Activated CD4-positive, alpha-beta T cell treated with anti-CD3 and anti-CD28 coated beads for 4 hours (primary cell): Measurements from ENCODE around the gene COL6A2.
"Not testable (repeated sequence)": the region's sequence is repeated elsewhere in the genome, so short reads cannot be mapped to it uniquely, and the experiment has no call there.

Experiments used
- DNase-seq, 2 donors: peaks; one replicate each; pipeline ENCODE4 v3.0.0-alpha.2; 2020

Gene COL6A2

DNA sequence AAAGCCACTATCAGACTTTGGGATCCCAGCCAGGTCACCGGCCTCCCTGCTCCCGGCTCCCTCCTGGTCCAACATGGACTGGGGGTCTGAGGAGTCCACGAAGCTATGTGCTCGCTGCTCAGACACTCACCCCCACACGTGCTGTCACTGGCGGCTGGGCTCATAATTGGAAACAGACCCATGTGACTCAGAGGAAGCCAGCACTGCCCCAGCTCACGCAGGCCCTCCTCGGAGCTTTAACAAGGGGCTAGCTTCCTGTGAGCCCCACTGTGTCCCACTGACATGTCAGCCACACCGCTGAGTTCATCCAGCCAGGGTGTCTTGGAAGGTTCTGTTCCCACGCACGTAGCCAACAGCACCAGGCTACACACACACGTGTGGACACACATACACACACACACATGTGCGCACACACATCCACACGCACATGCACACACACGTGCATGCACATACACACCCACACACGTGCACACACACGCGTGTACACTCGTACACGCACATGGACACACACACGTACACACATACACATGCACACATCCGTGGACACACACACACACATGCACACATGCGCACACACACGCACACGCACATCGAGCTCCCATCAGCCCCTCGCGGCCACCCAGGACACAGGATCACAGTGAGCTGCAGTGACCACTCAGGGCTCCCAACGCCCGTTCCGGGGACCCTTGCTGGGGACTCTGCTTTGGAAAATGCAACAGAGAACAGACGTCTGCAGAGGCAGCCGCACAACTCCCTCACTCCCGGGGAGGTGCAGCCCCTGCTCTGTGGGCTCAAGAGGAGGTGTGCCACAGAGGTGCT is 18.4 kb upstream of the COL6A2 start:
- no peak for DNase-seq

DNA sequence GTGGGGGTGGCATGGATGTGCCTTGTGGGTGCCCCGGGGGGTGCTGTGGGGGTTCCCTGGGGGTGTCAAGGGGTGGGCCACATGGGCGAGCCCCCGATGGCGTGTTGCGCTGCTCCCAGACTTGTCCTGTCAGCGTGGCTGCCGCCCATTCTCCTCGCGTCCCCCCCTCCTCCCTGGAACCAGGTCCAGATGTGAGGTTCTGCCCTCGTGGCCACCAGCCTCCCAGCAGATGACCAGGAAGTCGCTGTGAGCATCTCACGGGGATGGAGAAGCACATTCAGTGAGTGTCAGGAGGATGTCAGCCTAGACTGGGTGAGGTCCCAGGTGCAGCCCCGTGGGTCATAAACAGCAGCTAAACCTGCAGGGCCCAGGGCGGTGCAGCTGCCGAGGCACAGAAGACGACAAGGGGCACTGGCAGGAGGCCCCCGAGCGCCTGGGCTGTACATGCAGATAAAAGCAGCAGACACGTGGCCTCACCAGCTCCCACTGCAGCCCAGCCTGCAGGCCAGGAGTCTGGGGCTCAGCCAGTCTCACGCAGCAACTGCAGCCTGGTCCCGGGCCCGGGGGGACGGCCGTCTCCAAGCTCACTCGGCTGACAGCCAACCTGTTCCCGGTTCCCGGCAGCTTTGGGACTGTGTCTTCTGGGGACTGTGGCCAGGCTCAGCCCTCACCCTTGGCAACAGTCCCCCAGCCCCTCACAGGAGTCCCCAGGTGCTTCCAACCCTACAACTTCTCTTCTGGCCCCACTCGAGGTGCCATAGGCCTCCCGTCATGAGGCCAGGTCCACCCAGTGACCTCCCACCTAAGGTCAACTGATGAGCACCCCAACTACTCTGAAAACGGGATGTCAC is 17.5 kb upstream of the COL6A2 start:
- DNase-seq, result no peak

DNA sequence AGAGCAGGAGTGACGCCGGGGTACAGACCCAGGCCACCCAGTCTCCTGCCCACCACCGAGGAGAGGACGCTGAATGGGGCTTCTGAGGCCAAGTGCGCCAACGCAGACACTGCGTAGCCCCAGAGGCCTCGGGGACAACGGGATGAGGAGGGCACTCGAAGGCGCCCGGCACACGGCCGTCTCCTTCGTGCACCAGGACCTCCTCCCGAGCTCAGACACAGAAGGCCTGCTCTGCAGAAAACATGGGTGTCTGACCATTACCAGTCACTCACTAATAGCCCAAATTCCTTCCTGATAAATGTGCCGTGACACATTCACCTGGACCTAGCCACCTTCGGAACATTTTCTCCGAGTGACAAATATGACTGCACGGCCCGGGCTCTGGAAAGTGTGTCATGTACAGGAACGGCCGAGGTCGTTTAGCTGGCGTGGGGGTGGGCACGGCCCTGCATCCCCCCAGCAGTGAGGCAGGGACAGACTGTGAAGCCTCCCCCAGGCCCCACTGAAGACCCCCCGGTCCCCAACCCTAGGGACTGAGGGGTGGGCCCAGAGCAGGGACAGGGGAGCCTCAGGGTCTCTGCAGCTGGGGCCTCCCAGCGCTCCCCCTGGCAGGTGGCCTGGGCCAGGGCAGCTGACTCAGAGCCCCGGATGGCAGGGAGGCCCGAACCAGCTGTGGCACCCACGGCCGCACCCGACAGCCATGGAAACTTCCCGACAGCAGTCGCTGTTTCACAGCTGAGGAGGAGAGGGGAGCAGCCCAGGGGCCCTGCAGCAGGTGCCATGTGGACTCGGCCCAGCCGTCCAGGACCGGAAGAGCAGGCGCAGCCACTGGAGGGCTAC is 16.7 kb upstream of the COL6A2 start:
- DNase-seq, result no peak

DNA sequence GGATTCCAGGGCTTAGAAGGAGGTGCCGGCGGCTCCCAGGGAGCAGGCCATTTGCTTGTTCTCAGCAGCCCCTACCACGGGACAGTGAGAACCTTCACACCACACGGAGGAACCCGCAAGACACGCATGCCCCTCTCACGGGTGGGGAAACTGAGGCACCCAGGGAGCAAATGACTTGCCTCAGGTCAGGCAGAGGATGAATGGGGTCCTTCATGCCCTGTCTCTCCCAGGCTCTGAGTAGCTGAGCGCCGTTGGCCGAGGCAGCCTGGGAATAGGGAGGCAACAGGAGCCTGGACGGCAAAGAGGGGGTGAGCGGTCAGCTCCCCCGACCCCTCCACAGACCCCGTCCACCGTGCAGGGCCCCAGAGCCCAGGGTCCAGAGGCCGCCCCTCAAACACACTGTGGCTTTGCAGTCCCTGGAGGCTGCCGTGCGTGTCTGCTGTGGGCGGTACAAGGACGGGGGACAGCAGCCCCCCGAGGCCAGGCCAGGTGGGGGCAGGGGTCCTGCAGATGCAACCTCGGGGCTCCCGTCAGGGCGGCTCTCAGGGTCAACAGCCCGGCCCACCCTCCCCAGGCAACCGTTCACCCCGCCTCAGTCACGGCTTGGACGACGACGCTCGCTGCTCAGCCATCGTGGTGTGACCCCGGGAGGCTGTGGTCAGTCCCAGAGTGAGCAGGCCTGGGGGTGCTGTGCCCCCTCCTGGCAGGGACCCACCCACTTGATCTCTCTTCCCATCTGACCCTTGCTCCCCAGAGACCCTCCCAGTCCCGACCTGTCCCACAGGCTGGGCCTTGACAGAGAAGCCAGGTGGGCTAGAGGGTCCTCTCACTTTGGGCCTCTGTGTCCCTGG is 15.8 kb upstream of the COL6A2 start:
- DNase-seq, result no peak

DNA sequence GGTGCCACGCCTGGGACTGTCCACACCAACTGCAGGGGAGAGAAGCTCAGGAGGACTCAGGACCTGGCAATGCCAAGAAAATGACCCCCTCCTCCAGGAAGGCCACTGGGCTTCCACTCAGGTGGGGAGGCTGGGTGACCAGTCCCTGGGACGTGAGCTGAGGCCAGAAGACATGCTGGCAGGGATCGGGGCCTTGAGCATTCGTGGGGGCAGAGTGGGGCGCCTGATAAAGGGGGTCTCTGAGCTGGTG is 15.3 kb upstream of the COL6A2 start:
- DNase-seq, result no peak

DNA sequence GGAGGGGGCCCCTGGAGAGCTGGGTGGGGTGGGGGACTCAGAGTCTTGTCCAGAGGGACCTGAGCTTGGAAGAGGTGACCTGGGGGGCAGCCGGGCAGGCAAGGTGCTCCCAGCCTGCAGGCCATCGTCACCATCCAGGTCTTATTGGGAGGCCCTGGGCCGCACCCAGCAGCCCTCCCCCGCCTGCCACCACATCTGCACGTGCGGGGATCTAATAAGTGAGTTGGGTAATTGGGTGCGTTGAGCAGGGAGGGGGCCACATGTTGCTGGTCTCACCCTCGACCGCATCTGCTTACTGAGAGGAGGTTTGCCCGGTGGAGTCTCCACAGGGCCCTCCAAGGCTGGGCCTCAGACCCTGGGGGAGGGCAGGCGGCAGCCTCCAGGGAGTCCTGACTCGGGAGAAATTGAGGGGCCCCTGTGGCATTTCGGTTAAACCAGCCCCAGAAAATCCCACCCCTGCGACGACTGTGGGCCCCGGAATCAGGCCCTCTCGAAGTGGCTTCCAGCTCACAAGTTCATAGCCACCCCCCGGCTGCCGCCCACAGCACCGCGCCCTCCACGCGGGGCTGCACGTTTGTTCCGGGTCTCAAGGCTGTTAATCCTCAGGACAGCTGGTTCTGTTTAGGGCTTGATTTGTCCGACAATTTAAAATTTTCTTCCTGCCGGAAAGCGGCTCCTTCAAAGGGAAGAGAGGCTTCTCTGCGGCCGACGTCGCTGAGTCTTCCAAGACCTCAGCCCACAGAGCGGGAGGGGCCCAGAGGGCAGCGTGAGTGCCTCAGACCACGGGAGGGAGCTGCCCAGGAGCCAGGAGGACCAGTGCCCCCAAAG is 14.7 kb upstream of the COL6A2 start:
- no peak for DNase-seq

DNA sequence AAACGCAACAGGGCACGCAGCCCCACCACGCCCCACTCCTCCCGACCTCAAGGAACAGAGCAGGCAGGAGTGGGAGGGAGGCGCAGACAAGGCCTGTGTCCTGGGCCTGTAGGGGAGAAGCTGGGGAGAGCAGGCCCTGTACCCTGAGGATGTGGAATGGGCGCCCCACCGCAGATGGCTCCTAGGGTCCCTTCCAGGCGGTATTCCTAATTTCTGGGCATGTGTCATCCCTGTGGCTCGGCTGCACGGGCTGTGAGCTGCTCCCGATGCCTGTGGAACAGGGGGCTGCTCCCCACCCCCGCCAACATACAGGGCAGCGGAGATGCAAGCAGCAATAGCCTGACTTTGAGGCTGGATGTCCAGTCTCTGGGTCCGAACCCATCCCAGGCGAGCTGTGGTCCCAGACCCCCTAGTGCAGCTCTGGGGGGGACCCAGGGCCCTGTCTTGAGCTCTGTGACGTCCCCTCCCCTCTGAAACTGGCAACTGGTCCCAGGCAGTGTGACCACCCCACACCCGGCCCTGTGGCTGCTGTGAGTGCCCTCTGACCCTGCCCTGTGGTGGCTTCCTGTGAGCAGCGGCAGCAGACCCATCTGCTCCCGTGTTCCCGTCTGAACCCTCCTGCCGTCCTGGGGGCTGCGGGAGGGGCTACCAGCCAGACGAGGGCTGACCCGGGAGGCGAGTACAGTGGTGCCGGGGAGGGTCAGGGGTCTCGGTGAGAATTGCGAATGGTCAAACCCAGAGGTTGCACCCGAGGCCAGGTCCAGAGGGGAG is 13.9 kb upstream of the COL6A2 start:
- DNase-seq, result no peak

DNA sequence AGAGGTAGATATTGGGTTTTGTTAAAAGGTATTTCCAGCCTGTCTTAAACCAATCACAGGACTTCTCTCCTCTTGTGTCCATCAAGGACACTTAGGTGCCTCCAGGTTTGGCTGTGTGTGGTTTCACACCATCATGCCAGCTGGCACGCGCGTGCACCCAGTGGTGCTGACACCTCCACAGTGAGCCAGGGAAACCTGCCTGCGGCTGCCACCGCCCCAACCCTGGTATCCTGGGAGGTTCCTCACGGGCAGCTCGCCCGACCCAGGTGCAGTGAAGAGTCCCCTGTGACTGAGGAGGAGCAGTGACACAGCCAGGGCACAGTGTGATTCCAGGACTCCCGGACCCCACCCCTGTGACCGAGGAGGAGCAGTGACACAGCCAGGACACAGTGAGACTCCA is 13.2 kb upstream of the COL6A2 start:
- DNase-seq, result no peak

DNA sequence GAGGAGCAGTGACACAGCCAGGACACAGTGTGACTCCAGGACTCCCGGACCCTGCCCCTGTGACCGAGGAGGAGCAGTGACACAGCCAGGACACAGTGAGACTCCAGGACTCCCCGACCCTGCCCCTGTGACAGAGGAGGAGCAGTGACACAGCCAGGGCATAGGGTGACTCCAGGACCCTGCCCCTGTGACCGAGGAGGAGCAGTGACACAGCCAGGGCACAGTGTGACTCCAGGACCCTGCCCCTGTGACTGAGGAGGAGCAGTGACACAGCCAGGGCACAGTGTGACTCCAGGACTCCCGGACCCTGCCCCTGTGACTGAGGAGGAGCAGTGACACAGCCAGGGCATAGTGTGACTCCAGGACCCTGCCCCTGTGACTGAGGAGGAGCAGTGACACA is 12.7 kb upstream of the COL6A2 start:
- DNase-seq, result not testable (repeated sequence)

DNA sequence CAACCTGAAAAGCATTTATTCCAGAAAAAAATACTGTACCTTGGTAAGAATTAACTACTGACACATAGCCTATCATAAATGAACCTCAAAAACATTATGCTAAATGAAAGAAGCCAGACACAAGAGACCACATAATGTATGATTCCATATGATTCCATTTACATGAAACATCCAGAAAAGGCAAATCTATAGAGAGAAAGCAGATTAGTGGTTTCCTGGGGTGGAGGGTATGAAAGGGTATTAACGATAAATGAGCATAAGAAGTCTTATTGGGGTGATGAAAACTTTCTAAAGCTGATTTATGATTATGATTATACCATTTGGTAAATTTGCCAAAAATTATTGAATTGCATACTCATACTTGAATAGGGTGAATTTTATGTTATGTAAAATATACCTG is 10.3 kb upstream of the COL6A2 start:
- no peak for DNase-seq

DNA sequence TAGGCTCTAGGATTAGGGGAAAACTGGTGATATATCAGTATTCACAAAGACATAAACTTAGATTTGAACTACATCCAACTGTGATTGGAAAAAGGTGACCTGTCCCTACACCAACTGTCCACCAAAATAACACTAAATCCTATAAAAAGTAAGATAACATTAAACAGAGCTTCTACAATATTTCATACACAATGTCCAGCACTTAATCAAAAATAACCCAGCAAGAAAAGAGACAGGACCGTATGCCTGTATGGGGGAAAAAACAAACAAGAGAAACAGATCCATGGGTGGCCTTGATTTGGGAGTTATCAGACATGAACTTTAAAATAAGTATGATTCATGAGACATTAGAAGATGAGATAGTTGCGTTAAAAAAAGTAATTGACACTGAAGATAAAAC is 9.7 kb upstream of the COL6A2 start:
- no peak for DNase-seq

DNA sequence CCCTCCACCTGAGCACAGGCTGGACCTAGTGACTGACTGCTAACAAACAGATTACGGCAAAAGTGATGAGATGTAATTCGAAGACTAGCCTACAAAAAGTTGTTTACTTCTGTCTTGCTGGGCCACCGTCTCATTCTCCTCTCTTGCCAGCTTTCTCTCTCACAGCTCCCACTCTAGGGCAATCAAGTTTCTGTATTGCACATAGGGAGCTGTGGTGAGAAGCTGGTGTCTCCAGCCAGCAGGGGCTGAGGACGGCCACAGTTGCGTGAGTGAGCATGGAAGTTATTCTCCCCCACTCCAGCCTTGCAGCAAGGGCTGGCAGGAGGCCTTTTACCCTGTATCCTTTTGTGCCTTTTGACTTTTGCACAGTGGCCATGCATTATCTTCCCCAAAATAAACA is 8.6 kb upstream of the COL6A2 start:
- DNase-seq, result no peak

DNA sequence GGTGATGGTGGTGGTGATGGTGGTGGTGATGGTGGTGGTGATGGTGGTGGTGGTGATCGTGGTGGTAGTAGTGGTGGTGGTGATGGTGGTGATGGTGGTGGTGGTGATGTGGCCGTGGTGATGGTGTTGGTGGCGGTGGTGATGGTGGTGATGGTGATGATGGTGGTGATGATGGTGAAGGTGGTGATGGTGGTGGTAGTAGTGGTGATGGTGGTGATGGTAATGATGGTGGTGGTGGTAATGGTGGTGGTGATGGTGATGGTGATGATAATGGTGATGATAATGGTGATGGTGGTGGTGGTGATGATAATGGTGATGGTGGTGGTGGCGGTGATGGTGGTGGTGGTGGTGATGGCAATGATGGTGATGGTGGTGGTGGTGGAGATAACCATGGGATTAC is 6.8 kb upstream of the COL6A2 start:
- DNase-seq, result no peak

DNA sequence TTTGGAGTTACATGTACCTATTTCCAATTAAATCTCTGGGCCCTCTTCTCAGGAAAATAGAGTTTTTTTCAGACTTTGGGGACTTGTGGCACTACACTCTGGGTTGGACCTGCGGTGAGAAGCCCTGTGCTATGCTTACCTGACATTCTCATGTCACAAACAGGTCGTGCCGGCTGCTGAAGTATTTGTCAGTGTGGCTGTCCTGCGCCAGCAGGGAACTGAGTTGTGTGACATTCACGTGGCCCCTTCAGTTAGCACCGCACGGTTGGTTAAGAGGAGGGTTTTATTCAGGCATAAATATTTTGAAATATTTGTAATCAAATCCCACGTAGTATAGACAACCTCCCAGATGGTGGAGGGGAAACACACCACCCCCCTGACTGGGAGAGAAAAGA is 6.3 kb upstream of the COL6A2 start:
- DNase-seq, result no peak

DNA sequence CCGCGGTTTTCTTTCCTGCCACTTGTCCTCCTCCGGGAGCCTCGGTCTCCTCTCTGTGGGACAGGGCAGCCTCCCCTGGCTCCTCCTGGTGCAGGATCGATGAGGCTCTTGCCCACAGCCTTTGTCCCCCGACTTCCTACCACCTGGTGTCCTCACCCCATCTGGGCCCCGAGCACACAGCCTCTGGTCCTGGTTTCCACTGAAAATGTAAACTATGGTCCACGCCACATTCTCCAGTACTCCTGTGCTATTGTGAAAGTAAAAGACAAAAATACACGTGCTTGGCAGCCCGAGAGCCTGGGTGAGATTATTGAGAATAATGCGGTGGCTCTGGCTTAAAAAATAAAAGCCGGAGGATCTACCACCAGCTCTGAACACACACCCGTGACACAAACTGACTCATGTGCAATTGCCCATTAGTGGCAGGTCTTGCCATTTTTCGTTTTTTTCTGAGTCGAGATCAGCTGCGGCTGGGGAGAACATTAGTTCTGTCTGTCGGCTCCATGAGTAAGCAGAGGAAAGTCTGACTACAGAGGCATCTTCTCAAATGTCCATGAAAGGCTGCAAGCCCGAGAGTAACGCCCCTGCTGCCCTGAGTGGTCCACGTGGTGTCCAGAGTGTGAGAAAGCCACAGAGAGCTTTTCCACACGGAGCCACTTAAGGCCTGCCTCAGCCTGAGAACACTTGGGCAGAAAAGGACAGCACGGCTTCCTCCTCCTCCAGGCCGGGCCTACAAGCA is 5.7 kb upstream of the COL6A2 start:
- no peak for DNase-seq

DNA sequence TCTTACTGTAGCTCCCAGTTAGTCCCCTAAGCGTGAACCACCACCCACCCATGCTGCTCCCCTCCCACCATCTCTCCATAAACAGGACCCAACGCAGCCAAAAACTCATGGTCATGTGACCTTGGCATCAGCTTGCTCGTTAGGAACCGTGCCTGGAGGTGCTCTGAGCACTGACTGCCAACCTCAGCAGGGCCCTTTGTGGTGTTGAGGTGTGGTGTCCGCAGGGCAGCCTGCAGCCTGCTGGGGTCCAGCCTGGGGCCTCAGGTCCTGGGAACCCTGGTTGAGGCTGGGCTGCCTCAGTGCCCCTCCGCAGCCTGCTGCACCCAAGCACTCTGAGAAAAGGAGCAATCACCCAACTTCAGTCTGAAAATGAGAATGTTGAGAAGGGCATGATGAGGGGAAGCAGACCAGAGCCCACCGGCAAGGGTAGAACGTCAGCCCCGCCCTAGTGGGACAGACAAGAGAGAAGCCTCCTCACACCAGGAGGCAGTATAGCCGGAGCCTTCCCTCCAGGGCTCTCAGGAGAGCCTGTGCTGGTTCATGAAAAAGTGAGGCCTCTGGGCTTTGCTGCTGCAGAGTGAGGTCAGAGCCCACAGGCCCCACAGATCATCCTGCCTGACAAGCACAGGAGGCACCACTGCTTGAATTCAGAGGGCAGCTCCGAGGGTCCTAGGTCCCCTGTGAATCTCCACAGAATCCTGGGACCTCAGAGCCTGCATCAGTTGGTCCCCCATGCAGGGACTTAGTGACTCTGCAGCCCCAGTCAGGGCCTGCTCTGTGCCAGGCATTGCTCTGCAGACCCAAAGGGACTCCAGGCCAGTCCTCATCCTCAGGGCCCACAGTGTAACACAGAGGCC is 4.9 kb upstream of the COL6A2 start:
- DNase-seq, result no peak

DNA sequence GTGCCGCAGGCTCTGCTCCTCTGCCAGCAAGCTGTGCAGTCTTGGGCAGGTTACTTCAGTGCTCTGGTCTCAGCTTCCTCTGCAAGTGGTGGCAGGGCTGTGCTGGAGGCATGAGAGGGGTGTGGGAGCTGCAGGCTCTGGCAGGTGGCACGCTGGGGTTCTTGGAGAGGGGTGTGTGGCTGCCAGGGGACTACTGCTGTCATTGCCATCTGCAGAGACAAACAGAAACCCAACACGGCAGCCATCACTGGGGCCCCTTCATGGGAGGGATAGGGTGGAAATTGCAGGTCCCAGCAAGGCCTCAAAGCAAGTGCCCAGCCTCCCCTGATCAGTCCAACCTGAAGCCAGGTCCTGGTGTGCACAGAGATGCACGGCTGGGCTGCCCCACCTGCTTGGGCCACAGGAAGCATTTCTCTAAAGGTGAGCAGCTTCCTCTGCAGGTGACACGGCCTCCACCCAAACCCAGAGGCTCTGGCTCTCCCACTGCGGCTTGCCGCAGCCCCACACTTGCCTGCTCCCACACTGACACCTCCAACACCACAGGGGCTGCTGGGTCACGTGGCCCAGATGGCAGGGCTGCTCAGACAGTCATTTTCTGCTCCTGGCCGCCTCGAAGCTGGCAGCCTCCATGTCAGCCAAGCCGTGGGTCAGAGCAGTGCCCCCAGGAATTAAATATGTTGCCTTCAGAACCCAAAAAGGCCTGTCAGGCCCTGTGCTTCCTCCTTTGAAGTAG is 4.1 kb upstream of the COL6A2 start:
- DNase-seq, result no peak

DNA sequence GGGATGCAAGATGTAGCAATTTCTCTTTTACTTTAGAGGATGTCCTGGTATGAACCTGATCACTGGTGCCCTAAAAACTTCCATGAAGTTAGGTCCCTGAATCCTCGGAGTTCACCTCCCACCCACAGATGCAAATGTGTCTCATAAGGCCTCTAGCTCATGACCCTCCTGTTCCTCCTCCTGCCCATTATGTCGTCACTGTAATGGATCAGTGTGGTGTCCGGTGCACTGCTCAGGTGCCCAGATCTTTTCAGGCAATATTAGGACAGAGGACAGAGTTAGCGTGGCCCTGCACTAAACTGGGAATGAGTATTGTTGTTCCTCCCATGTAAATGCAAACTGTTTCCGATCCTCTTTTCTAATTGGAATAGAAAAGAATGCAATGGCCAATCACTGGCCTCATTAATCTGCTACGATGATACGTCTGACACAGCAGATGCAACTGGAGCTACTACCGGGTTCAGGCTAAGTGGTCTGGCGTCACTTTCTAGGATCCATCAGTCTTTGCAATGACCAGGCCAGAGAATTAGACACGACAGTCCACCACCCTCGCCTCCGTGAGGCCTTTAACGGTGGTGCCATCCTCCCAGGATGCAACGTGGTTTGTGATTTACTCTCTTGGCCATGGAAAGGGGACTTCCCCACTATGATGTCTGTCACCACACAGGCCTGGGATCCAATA is 3.4 kb upstream of the COL6A2 start:
- no peak for DNase-seq
